Loucy (cell line): ENCODE results near the gene GALNT18.

Experiments
- CTCF ChIP-seq: fragments of 200-600 bp; sonication (generic); conservative IDR thresholded peaks from 2 replicates; pipeline ENCODE4 v1.5.1; 2014; ENCODE audit warnings: mild to moderate bottlenecking, antibody characterized with exemption, low read length
- EZH2phosphoT487 ChIP-seq: fragments of 200-600 bp; IDR thresholded peaks from 2 replicates; pipeline ENCODE4 v1.6.1; 2018; ENCODE audit warnings: antibody characterized with exemption, mild to moderate bottlenecking, moderate library complexity, borderline replicate concordance

- TF ChIP-seq CTCF (no peak), EZH2phosphoT487 (no peak)
Measured at GRCh38 chr11:11239959-11240358, 381.8 kb downstream of the GALNT18 start.
